VCaP (cell line): ENCODE measurements around the gene FURIN.

Experiments used
- H3K27ac ChIP-seq: fragments of 450-650 bp; 2 replicates; pipeline ENCODE4 v1.5.1; 2017
- CTCF ChIP-seq: fragments of 450-650 bp; conservative IDR thresholded peaks from 2 replicates; pipeline ENCODE4 v1.5.1; 2017; ENCODE audit warnings: mild to moderate bottlenecking, moderate library complexity

The FURIN gene

GRCh38 chr15:90876512-90877170 lies 8.3 kb downstream of the FURIN start:
- no peak for TF ChIP-seq CTCF
- H3K27ac ChIP-seq: no peak overlapping the region

- no peak for TF ChIP-seq CTCF
- no peak overlapping the region for H3K27ac ChIP-seq
These were observed 8.9 kb downstream of the FURIN start for GRCh38 chr15:90877315-90877714.

- H3K27ac ChIP-seq: no peak overlapping the region
- TF ChIP-seq CTCF: no peak
These were observed 9.6 kb downstream of the FURIN start for GRCh38 chr15:90877996-90878395.

GRCh38 chr15:90878660-90879059 lies 10.3 kb downstream of the FURIN start:
- no peak overlapping the region for H3K27ac ChIP-seq
- no peak for TF ChIP-seq CTCF

- no peak overlapping the region for H3K27ac ChIP-seq
- no peak for TF ChIP-seq CTCF
These were observed 11.5 kb downstream of the FURIN start for GRCh38 chr15:90879730-90880366.

- no peak overlapping the region for H3K27ac ChIP-seq
- TF ChIP-seq CTCF: no peak
These were observed 12.2 kb downstream of the FURIN start for GRCh38 chr15:90880381-90881145.

- no peak overlapping the region for H3K27ac ChIP-seq
- no peak for TF ChIP-seq CTCF
These were observed 13.0 kb downstream of the FURIN start for GRCh38 chr15:90881181-90881977.
